AG04450 (cell line): Measurements from ENCODE around the gene FZD1. TPM values are rescaled to one million over a fixed set of nuclear protein-coding genes. Genes with fewer than 3 reads are reported as not detected.

ENCODE experiments used
- CTCF ChIA-PET: fragments of 300-600, 350-600 bp; formaldehyde crosslinking; extraction: SDS; loops from one replicate; lab custom pipeline; 2022; ENCODE audit warnings: antibody characterized with exemption, inconsistent platforms; lab: Charles Lee
- POLR2A ChIA-PET: fragments of 350-600 bp; formaldehyde crosslinking; extraction: SDS; loops from one replicate; lab custom pipeline; 2021; ENCODE audit warnings: antibody characterized with exemption, inconsistent platforms; lab: Yijun Ruan, JAX
- DNase-seq: peaks from one replicate; pipeline ENCODE4 v3.0.0-alpha.2; 2011; ENCODE audit warnings: low read depth, low spot score
- H3K27ac ChIP-seq: one replicate; pipeline ENCODE4 v1.5.1; 2012; ENCODE audit warnings: low read depth, low read length, control low read depth
- H3K27me3 ChIP-seq: one replicate; pipeline ENCODE4 v1.6.0; 2012; ENCODE audit warnings: low read length; ENCODE audit not compliant: control insufficient read depth, insufficient read depth
- H3K4me3 ChIP-seq: 2 replicates; pipeline ENCODE4 v1.5.1; 2011; ENCODE audit warnings: mild to moderate bottlenecking, low read depth, low read length, control low read depth
- H3K9me3 ChIP-seq: 2 replicates; pipeline ENCODE4 v1.5.1; 2012; ENCODE audit warnings: low read length; ENCODE audit not compliant: control insufficient read depth, insufficient read depth
- polyA plus RNA-seq: library from polyadenylated mRNA; depleted of rRNA; stranded (reverse); fragments of >200 nt; gene quantifications from 2 replicates; pipeline ENCODE4 v1.2.3, GENCODE V29; 2011
- TF ChIP-seq, protein P1 (sequence below): IDR thresholded peaks from 2 replicates; pipeline ENCODE4 v1.5.1; 2011; ENCODE audit warnings: low read depth, low read length, control low read depth, inconsistent platforms

The FZD1 gene
- polyA plus RNA-seq, 1 experiment, result 9.6 TPM

- POLR2A ChIA-PET, result no interaction called here
- no peak for DNase-seq
- H3K9me3 ChIP-seq, result no peaks in the 10 kb centered on the region
- TF ChIP-seq, protein P1, sequence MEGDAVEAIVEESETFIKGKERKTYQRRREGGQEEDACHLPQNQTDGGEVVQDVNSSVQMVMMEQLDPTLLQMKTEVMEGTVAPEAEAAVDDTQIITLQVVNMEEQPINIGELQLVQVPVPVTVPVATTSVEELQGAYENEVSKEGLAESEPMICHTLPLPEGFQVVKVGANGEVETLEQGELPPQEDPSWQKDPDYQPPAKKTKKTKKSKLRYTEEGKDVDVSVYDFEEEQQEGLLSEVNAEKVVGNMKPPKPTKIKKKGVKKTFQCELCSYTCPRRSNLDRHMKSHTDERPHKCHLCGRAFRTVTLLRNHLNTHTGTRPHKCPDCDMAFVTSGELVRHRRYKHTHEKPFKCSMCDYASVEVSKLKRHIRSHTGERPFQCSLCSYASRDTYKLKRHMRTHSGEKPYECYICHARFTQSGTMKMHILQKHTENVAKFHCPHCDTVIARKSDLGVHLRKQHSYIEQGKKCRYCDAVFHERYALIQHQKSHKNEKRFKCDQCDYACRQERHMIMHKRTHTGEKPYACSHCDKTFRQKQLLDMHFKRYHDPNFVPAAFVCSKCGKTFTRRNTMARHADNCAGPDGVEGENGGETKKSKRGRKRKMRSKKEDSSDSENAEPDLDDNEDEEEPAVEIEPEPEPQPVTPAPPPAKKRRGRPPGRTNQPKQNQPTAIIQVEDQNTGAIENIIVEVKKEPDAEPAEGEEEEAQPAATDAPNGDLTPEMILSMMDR, result no peak
- no peak overlapping the region for H3K27ac ChIP-seq
- no peaks in the 10 kb centered on the region for H3K27me3 ChIP-seq
- no peak overlapping the region for H3K4me3 ChIP-seq
- CTCF ChIA-PET, result no interaction called here
Observed at GRCh38 chr7:91247500-91247899, 16.7 kb upstream of the FZD1 start.

DNA sequence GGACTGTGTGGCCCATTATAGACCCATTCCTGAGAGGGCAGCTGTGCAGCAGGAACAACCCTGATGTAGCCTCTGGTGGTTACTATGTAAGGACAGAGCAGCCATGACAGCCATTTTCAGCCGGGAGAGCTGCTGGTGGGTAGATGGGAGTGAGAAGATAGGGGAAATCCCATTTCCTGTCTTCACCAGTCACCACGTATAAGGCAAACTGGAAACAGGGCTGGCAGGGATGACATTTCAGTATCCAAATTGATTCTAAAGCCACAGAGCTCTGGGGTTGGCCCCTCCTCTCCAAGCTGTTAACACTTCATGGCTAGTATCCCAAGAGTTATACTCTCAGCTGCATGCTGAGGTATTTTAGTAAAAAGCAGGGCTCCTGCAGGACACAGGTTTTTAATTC is 15.2 kb upstream of the FZD1 start:
- H3K4me3 ChIP-seq, result no peak overlapping the region
- CTCF ChIA-PET, result interaction anchor here (1.3 kb wide), 1 partner anchor 14 kb away, joined by 3 read pairs; no protein-coding TSS in a partner anchor
- no peak for DNase-seq
- TF ChIP-seq, protein P1, result no peak
- H3K27me3 ChIP-seq, result no peaks in the 10 kb centered on the region
- no peaks in the 10 kb centered on the region for H3K9me3 ChIP-seq
- no peak overlapping the region for H3K27ac ChIP-seq
- POLR2A ChIA-PET, result interaction anchor here (1.1 kb wide), 1 partner anchor 20 kb away, joined by 3 read pairs; no protein-coding TSS in a partner anchor

DNA sequence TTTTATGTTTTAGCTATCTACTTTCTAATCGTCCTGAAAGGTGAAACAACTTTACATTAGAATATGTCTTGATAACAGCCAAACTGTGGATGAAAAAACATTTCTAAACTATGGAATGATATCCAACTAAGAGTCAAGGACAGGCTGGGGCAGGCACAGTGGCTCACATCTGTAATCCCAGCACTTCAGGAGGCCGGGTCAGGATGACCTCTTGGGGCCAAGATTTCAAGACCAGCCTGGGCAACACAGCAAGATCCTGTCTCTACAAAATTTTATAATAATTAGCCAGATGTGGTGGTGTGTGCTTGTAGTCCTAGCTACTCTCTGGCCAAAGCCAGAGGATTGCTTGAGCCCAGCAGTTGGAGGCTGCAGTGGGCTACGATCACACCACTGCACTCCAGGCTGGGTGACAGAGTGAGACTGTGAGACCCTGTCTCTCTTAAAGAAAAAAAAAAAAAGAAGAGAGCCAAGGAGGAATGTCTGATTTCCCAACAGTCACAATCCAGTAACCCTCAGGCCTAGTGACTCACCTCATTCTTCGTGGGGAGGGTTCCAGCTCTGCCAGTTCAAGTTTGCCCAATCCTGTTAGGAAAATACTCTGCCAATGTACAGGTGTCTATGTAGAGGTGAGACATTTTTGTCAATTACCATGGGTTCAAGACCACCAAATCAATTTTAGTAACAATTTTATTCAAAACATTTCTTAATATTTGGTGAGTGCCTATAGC is 14.6 kb upstream of the FZD1 start:
- ChIA-PET POLR2A (interaction anchor here (0.6 to 1.1 kb wide), 2 partner anchors 21 to 81 kb away, joined by 3 read pairs; no protein-coding TSS in a partner anchor), CTCF (interaction anchor here (1.3 kb wide), 1 partner anchor 13 kb away, joined by 3 read pairs; no protein-coding TSS in a partner anchor)
- Histone ChIP-seq H3K27ac (no peak overlapping the region), H3K9me3 (no peaks in the 10 kb centered on the region), H3K4me3 (no peak overlapping the region), H3K27me3 (no peaks in the 10 kb centered on the region)
- TF ChIP-seq, protein P1, result no peak
- DNase-seq, result no peak

GRCh38 chr7:91250706-91251105 is 13.5 kb upstream of the FZD1 start:
- ChIA-PET POLR2A (interaction anchor here (0.6 kb wide), 1 partner anchor 82 kb away, joined by 3 read pairs; no protein-coding TSS in a partner anchor), CTCF (interaction anchor here (0.6 kb wide), 1 partner anchor 698 kb away, joined by 3 read pairs; no protein-coding TSS in a partner anchor)
- no peak overlapping the region for H3K27ac ChIP-seq
- no peak overlapping the region for H3K4me3 ChIP-seq
- H3K9me3 ChIP-seq, result no peaks in the 10 kb centered on the region
- H3K27me3 ChIP-seq, result no peaks in the 10 kb centered on the region
- DNase-seq, result no peak
- TF ChIP-seq, protein P1, result no peak

DNA sequence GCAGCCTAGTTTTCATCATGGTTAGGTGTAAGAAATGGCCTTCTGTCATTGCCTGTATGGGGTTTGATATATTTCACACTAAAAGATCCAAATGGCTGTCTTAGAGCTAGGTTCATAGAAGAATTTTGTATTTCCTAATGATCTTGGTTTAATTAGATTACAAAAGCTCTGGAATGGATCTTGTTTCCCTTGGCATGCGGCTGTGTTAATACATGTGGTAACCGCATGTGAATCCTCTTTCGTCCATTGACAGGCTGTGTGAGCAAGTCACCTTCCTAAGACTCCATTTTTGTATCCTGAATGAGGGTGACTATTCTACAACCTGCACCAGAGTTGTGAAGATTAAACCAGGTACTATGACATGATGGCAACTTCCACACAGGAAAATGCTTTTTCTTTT is 12.4 kb upstream of the FZD1 start:
- Histone ChIP-seq H3K4me3 (no peak overlapping the region), H3K27me3 (no peaks in the 10 kb centered on the region), H3K27ac (no peak overlapping the region), H3K9me3 (no peaks in the 10 kb centered on the region)
- POLR2A ChIA-PET, result no interaction called here
- DNase-seq, result no peak
- CTCF ChIA-PET, result no interaction called here
- TF ChIP-seq, protein P1, result no peak
